ENCODE data around the gene CDIPT. TPM values are rescaled to one million over a fixed set of nuclear protein-coding genes. Genes with fewer than 3 reads are reported as not detected.

CDIPT gene
- total and polyA plus RNA-seq, 2 of the 13 experiments (the other 11 are each of a cell fraction or from before 2014, with no cell fraction given): 54.9 to 97.5 TPM

- TF ChIP-seq ZFP91 (CRISPR knock-in tag; IDR thresholded peaks at IDR 0.05; ENCODE audit: borderline replicate concordance) (peak; percentile 100), BHLHE40 (IDR thresholded peaks at IDR 0.05; ENCODE audit: low read length) (peak; percentile 97), ATF4 (CRISPR knock-in tag; IDR thresholded peaks at IDR 0.05) (peak in 1 of 2 experiments; percentile 61; a peak in 1 of 4 replicates), KMT2A (CRISPR knock-in tag; IDR thresholded peaks at IDR 0.05) (peak; percentile 87; the same call in 1 of the 2 replicates), ZNF264 (CRISPR knock-in tag; IDR thresholded peaks at IDR 0.05) (no peak), ZNF546 (CRISPR knock-in tag; conservative IDR thresholded peaks at IDR 0.05) (peak; percentile 89), ARNT2 (CRISPR knock-in tag; IDR thresholded peaks at IDR 0.05; ENCODE audit: low read depth) (peak; percentile 64; the same call in 1 of the 2 replicates), SMYD3 (CRISPR knock-in tag; IDR thresholded peaks at IDR 0.05) (no peak), ZNF709 (CRISPR knock-in tag; IDR thresholded peaks at IDR 0.05) (0 out of 2 replicates have a peak, but pooled peaks have one; percentile 65), DMAP1 (CRISPR knock-in tag; IDR thresholded peaks at IDR 0.05) (peak; percentile 79; the same call in 1 of the 2 replicates), HMGA1 (CRISPR knock-in tag; conservative IDR thresholded peaks at IDR 0.05) (no peak), NKX3-1 (CRISPR knock-in tag; IDR thresholded peaks at IDR 0.05) (no peak), SCMH1 (CRISPR knock-in tag; IDR thresholded peaks at IDR 0.05; ENCODE audit: borderline replicate concordance) (no peak), CCAR2 (optimal IDR thresholded peaks at IDR 0.05; ENCODE audit: low read depth, low read length) (peak; percentile 98), ZNF784 (CRISPR knock-in tag; IDR thresholded peaks at IDR 0.05; ENCODE audit: borderline replicate concordance) (no peak; the same call in 1 of the 2 replicates), THYN1 (CRISPR knock-in tag; IDR thresholded peaks at IDR 0.05; ENCODE audit: borderline replicate concordance, low read depth) (peak; percentile 60; the same call in 1 of the 2 replicates), NCOA5 (CRISPR knock-in tag; IDR thresholded peaks at IDR 0.05) (no peak), ZNF749 (CRISPR knock-in tag; IDR thresholded peaks at IDR 0.05; ENCODE audit: borderline replicate concordance) (no peak), FOXJ3 (CRISPR knock-in tag; IDR thresholded peaks at IDR 0.05; ENCODE audit: borderline replicate concordance) (no peak), AKNA (CRISPR knock-in tag; IDR thresholded peaks at IDR 0.05; ENCODE audit: borderline replicate concordance) (no peak), YEATS4 (CRISPR knock-in tag; IDR thresholded peaks at IDR 0.05; ENCODE audit: borderline replicate concordance) (peak; percentile 69)
Observed at GRCh38 chr16:29862884-29863668, at the start of gene CDIPT (continued).
